ENCODE measurements around the gene PFKL.
"Not testable (repeated sequence)": the region's sequence is repeated elsewhere in the genome, so short reads cannot be mapped to it uniquely, and the experiment has no call there.

PFKL gene

GRCh38 chr21:44329086-44329889 is 29.4 kb downstream of the PFKL start:
- DNase-seq = no peak

GRCh38 chr21:44329971-44330681 is 30.3 kb downstream of the PFKL start:
- DNase-seq = no peak

- DNase-seq = no peak
Measured at GRCh38 chr21:44330698-44331097, 30.8 kb downstream of the PFKL start.

- no peak for DNase-seq
Measured at GRCh38 chr21:44331209-44331608, 31.4 kb downstream of the PFKL start.

- DNase-seq = peak; percentile 26
Measured at GRCh38 chr21:44331650-44332307, 31.9 kb downstream of the PFKL start.

GRCh38 chr21:44332383-44332782 is 32.5 kb downstream of the PFKL start:
- DNase-seq = no peak

GRCh38 chr21:44332965-44333364 is 33.1 kb downstream of the PFKL start:
- DNase-seq = no peak

- DNase-seq = no peak
Measured at GRCh38 chr21:44333509-44334328, 33.9 kb downstream of the PFKL start.

- no peak for DNase-seq
Measured at GRCh38 chr21:44334329-44335030, 34.6 kb downstream of the PFKL start.

- no peak for DNase-seq
Measured at GRCh38 chr21:44335266-44336059, 35.6 kb downstream of the PFKL start.

GRCh38 chr21:44337449-44337848 is 37.6 kb downstream of the PFKL start:
- no peak for DNase-seq

- DNase-seq = peak; percentile 51
Measured at GRCh38 chr21:44337941-44338895, 38.4 kb downstream of the PFKL start.

- peak; percentile 95 for DNase-seq
Measured at GRCh38 chr21:44338971-44339910, 39.4 kb downstream of the PFKL start, which contains the start of gene CFAP410. Gene CFAP410, minus strand, starts transcription at chr21:44339390. Its CDS starts 196 bp downstream, at chr21:44339194.

- DNase-seq = not testable (repeated sequence)
Measured at GRCh38 chr21:44341726-44342458, 42.0 kb downstream of the PFKL start.

- DNase-seq = not testable (repeated sequence)
Measured at GRCh38 chr21:44342981-44343380, 43.1 kb downstream of the PFKL start.

- no peak for DNase-seq
Measured at GRCh38 chr21:44344541-44345183, 44.8 kb downstream of the PFKL start.

GRCh38 chr21:44345495-44345894 is 45.6 kb downstream of the PFKL start:
- DNase-seq = no peak

All from fibroblast of skin of right biceps (primary cell).